ENCODE data around the gene SH2D4B.

Gene SH2D4B

DNA sequence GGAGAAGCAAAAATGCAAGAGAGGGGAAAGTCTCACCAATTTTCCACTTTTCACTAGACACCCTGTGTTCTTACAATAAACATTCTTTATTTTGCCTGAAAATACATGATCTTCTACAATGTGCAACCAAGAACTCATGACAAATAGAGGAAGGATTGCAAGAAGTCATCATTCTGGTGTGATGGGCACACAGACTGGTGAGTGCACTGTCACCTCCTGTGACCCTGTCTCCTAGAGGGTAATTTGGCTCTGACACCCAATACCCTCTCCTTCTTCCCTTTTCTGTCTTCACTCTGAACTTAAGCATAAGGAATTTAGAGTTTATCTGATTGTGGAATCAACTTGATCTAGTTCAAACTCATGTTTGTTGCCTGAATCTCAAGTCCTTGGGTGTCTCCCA, 153.7 kb downstream of the SH2D4B start:
- TF ChIP-seq, protein P1, sequence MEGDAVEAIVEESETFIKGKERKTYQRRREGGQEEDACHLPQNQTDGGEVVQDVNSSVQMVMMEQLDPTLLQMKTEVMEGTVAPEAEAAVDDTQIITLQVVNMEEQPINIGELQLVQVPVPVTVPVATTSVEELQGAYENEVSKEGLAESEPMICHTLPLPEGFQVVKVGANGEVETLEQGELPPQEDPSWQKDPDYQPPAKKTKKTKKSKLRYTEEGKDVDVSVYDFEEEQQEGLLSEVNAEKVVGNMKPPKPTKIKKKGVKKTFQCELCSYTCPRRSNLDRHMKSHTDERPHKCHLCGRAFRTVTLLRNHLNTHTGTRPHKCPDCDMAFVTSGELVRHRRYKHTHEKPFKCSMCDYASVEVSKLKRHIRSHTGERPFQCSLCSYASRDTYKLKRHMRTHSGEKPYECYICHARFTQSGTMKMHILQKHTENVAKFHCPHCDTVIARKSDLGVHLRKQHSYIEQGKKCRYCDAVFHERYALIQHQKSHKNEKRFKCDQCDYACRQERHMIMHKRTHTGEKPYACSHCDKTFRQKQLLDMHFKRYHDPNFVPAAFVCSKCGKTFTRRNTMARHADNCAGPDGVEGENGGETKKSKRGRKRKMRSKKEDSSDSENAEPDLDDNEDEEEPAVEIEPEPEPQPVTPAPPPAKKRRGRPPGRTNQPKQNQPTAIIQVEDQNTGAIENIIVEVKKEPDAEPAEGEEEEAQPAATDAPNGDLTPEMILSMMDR (IDR thresholded peaks at IDR 0.05; ENCODE audit: low read depth, low read length, missing control alignments) = no peak
- DNase-seq (ENCODE audit: extremely low read depth, low read depth) = no peak
- H3K4me3 ChIP-seq (replicated peaks; ENCODE audit: low read depth, low read length) = no peak overlapping the region

DNA sequence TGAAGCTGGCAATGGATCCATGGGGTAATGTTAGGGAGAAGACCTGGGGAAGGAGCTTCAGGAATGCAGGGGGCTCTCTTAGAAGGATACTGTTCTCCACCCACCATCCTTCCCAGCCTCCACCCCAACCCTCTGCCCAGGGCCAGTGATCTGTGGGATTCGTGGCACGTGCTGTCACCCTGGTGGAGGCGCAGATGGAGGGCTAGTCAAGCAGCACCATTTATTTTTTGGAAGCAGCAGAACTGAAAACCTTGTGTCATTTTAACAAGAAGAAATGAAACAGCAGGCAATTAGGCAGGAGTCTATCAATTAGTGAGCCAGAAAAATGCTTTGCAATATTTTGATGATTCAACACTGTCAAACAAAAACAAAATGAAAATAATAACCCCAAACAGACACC, 155.9 kb downstream of the SH2D4B start:
- TF ChIP-seq, protein P1 (IDR thresholded peaks at IDR 0.05; ENCODE audit: low read depth, low read length, missing control alignments) = no peak
- no peak for DNase-seq (ENCODE audit: extremely low read depth, low read depth)
- H3K4me3 ChIP-seq (replicated peaks; ENCODE audit: low read depth, low read length) = no peak overlapping the region

DNA sequence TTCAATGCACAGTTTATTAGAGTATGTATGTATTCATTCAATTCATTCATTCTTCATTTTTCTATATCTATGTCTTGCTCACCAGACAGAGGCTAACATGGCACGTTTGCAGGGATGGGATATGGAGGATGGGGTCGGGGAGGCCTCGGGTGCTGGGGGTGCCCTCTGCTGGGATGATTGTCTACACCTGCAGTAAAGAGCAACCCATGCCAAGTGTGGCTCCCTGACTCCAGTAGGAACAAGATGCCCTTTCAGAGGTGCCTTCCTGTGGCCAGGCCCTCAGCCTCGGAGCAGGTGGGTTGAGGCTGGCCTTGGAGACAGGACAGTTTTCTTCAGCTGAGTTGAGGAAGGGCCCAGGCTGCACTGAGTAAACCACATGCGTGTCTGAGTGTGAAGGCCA, 157.2 kb downstream of the SH2D4B start:
- TF ChIP-seq, protein P1 (IDR thresholded peaks at IDR 0.05; ENCODE audit: low read depth, low read length, missing control alignments) = no peak
- H3K4me3 ChIP-seq (replicated peaks; ENCODE audit: low read depth, low read length) = no peak overlapping the region
- no peak for DNase-seq (ENCODE audit: extremely low read depth, low read depth)
